GM21367 (cell line): Measurements from ENCODE around the gene SPAG6.
"Not testable (repeated sequence)": the region's sequence is repeated elsewhere in the genome, so short reads cannot be mapped to it uniquely, and the experiment has no call there.

Experiments
- ATAC-seq: cut with Tn5 transposase; IDR thresholded peaks from one replicate; pipeline ENCODE4 v1.9.1; 2021; ENCODE audit not compliant: unreplicated experiment

Gene SPAG6

DNA sequence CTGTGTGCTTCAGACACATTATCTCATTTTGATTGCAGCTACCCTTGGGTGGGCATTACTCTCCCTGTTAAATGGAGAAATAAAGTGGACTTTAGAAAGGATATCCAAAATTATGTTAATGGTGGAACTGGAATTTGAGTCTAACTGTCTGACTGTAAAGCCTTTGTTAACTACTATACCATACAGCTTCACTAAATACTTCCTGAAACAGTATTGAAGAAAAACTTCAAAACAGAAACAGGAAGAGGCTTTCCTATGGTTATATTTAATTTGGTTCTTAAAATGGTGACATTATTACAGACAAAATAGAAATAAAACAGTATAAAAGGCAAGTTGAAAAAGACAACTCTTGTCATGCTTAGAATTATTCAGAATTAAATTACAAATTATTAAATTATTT lies 25.0 kb downstream of the SPAG6 start:
- ATAC-seq, result no peak

DNA sequence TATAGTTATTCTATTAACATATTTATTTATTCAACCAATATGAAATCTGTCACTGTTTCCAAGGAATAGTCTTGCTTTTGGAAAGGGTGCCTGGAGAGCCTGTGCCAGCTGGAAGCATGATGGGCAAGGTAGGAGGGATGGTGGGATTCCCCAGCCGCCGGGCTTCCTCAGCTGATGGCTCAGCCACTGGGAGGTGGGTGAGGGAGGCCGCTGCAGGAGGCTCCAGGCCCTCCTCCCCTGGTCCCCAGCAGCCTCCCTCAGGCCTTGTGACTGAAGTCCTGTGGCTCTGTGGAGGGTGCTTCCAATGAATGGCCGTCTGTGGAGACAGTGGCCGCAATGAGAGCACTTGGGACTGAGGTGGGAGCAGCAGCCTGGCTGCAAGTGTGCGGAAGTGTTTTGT lies 27.0 kb downstream of the SPAG6 start:
- no peak for ATAC-seq

- ATAC-seq, result no peak
Measured at GRCh38 chr10:22372917-22373316, 27.6 kb downstream of the SPAG6 start.

- ATAC-seq, result no peak
Measured at GRCh38 chr10:22374489-22375126, 29.3 kb downstream of the SPAG6 start.

- peak; percentile 60 for ATAC-seq
Measured at GRCh38 chr10:22379059-22379458, 33.8 kb downstream of the SPAG6 start.

- ATAC-seq, result no peak
Measured at GRCh38 chr10:22381262-22381661, 36.0 kb downstream of the SPAG6 start.

GRCh38 chr10:22386503-22386902 lies 41.2 kb downstream of the SPAG6 start:
- no peak for ATAC-seq

- no peak for ATAC-seq
Measured at GRCh38 chr10:22389856-22390589, 44.7 kb downstream of the SPAG6 start.

GRCh38 chr10:22391600-22391999 lies 46.3 kb downstream of the SPAG6 start:
- no peak for ATAC-seq

DNA sequence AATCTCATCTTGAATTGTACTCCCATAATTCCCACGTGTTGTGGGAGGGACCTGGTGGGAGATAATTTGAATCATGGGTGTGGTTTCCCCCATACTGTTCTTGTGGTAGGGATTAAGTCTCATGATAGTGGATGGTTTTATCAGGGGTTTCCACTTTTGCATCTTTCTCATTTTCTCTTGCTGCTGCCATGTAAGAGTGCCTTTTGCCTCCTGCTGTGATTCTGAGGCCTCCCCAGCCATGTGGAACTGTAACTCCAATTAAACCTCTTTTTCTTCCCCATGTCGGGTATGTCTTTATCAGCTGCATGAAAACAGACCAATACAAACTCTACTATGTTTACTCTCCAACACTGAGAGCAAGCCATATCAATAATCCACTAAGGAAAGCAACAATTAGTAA lies 50.9 kb downstream of the SPAG6 start:
- ATAC-seq, result not testable (repeated sequence)

- ATAC-seq, result not testable (repeated sequence)
Measured at GRCh38 chr10:22406916-22407315, 61.6 kb downstream of the SPAG6 start.

DNA sequence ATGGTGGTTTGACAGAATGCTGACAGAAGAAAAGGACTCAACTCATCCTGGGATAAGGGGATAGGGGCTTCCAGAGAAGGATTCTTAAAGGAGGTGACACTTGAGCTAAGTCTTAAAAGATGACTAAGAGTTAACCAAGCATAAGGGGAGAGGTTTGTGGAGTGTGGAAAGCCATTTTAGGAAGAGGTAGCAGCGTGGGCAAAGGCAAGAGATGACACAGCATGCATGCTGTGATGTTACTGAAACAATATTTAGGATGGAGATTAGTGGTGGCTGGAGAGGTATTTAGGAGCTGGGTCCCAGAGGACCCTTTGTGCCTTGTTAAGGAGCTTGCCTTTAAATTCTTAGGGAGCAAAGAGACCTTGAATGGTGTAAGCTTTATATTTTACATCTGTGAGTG lies 65.1 kb downstream of the SPAG6 start:
- no peak for ATAC-seq

DNA sequence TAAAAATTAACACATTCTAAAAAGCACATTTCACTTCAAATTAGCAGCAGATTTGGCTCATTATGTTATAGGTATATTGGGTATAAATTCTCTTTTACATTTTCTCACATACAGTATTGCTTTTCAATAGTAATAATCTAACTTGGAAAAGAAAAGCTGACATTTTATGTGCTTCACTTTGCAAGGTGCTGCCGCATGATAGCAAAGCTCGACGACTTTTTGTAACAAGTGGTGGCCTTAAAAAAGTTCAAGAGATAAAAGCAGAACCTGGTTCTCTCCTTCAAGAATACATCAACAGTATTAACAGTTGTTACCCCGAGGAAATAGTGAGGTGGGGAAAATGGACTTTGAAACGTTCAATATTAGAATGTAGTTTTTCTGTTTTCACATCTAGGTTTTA lies 65.5 kb downstream of the SPAG6 start:
- no peak for ATAC-seq

DNA sequence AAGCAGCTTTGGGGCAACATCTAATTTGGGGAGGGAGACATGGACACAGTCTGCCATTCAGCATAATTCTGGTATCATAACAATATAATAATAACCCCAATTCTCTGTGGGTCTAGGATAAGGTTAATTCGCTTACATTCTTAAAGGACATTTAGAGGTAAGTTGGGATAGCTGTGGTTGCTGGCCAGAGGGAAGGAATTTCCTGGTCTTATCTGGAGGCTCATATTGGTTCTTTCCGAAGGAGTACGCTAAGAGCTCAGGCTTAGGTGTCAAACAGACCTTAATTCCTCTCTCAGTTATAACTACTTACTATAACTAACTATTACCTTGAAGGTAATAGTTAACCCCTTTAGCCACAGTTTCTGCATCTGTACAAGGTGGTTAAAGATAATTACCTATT lies 68.8 kb downstream of the SPAG6 start:
- no peak for ATAC-seq

- ATAC-seq, result no peak
Measured at GRCh38 chr10:22415072-22415471, 69.8 kb downstream of the SPAG6 start.

GRCh38 chr10:22417736-22418268 lies 72.5 kb downstream of the SPAG6 start:
- ATAC-seq, result no peak

GRCh38 chr10:22420787-22421517 lies 75.7 kb downstream of the SPAG6 start:
- no peak for ATAC-seq

DNA sequence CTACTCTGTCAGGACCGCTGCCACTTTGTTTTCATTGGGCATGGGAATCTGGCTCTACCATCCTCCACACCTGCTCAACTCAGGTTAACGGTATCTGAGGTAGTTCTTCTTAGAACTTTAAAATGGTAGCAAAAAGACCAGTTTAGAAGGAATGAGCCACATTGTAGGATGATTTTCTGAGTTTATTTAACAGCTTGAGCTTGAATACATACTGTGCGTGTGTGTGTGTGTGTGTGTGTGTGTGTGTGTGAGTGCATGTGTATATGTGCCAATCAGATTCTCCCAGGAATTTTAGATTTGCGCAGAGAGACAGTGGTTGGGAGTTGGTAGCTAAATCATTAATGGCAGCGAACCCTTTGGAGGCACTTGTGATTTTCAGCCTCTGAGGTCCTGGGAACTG lies 81.4 kb downstream of the SPAG6 start:
- no peak for ATAC-seq

DNA sequence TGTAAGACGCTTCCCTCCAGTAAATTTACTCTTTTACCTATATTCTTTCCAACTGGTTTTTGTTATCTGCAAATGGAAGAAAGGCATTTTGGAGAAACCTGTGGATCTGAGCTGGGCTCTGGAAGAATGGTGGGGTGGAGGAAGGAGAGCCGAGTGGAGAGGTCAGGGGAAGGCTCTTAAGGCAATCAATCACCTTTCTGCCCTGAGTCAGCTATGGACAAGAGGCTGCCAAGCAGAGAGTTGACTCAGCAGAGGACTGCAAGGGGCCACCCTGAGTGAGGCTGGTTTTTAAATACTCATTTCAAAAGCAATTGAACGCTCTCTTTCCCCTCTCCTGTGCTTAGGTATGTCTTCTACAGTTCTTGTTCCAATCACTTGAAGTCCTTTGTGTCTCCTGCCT lies 81.8 kb downstream of the SPAG6 start:
- no peak for ATAC-seq

GRCh38 chr10:22427890-22428571 lies 82.7 kb downstream of the SPAG6 start:
- no peak for ATAC-seq

DNA sequence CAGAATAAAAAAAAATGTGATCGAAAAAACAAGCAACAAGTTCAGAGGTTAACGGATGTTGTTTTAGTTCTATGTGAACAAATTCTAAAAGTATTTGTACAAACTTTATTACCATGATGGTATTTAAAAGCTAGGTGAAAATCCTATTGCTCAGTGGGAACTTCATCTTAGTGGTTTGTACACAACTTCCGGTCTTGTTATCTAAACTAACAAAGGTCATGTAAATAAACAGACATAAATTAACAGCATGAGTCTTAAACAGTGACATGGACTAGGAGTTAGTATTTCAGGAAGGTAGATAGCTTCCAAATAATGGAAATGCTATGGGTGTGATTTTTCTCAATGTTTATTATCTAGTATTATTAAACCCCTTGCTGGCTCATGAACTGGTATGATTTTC lies 83.8 kb downstream of the SPAG6 start:
- no peak for ATAC-seq
